Sigmoid colon (tissue), 7 donors: ENCODE measurements around the gene LYPD1. TPM values are rescaled to one million over a fixed set of nuclear protein-coding genes. Genes with fewer than 3 reads are reported as not detected.

ENCODE experiments used
- DNase-seq: peaks from one replicate; pipeline ENCODE4 v3.0.0-alpha.2; 2019
- H3K27ac ChIP-seq, 4 donors: fragments of 200-600 bp; sonication (generic); one replicate each; pipeline ENCODE4 v1.5.1; 2016 to 2019; ENCODE audit warnings: mild to moderate bottlenecking in 1 of 4
- H3K27me3 ChIP-seq, 3 donors: fragments of 200-600 bp; sonication (generic); one replicate each; pipeline ENCODE4 v1.5.1; 2019; ENCODE audit warnings: mild to moderate bottlenecking in 1 of 3
- H3K36me3 ChIP-seq, 4 donors: fragments of 200-600 bp; sonication (generic); one replicate each; pipeline ENCODE4 v1.5.1; 2016 to 2019
- H3K4me1 ChIP-seq, 4 donors: fragments of 200-600 bp; sonication (generic); one replicate each; pipeline ENCODE4 v1.5.1; 2017 to 2019
- H3K4me3 ChIP-seq, 4 donors: fragments of 200-600 bp; sonication (generic); one replicate each; pipeline ENCODE4 v1.5.1; 2017 to 2019; ENCODE audit warnings: mild to moderate bottlenecking in 2 of 4, moderate library complexity in 1 of 4
- H3K9me3 ChIP-seq, 4 donors: fragments of 200-600 bp in 3 of 4; sonication (generic) in 3 of 4; one replicate each; pipeline versions ENCODE4 v1.5.1 to v1.6.1; 2013 to 2019
- EP300 ChIP-seq, 4 donors: sonication (generic); formaldehyde crosslinking; IDR thresholded peaks; one replicate each; pipeline ENCODE4 v1.6.1; 2017; ENCODE audit warnings: antibody characterized with exemption in 4 of 4
- POLR2A ChIP-seq, 2 donors: fragments of 450-650 bp; IDR thresholded peaks; one replicate each; pipeline ENCODE4 v1.6.1; 2016; ENCODE audit warnings: antibody characterized with exemption in 2 of 2, mild to moderate bottlenecking in 2 of 2, moderate library complexity in 2 of 2
- POLR2AphosphoS5 ChIP-seq, 4 donors: sonication (generic); formaldehyde crosslinking; IDR thresholded peaks; one replicate each; pipeline ENCODE4 v1.6.1; 2017; ENCODE audit warnings: antibody characterized with exemption in 4 of 4
- WGBS, 2 donors: extraction: QIAGEN DNeasy Blood & Tissue Kit; methylation state at CpG; one replicate each; pipeline ENCODE4 v1.1.7; 2013; 5-methylcytosine and 5-hydroxymethylcytosine counted together
- intact Hi-C: fragments of 100-400 bp; cut with DNase I; formaldehyde crosslinking; loops from one replicate; pipeline ENCODE4 v1.15.1; 2023
- polyA plus RNA-seq, 3 donors: library from polyadenylated mRNA; stranded (reverse); fragments of 200-250 nt; gene quantifications; one replicate each; pipeline ENCODE4 v1.2.3, GENCODE V29; 2013
- total RNA-seq, 4 donors: library from RNA; depleted of rRNA; stranded (reverse); fragments of >200 nt; gene quantifications; one replicate each; pipeline ENCODE4 v1.1.0, GENCODE V29; 2016
- TF ChIP-seq, protein P1 (sequence below), 4 experiments: fragments of 450-650 bp in 3 of 4; fragments of 200-600 bp in 1 of 4; IDR thresholded peaks; one replicate each; pipeline ENCODE4 v1.5.1; 2016 to 2019; ENCODE audit warnings: antibody characterized with exemption in 4 of 4, mild to moderate bottlenecking in 3 of 4, moderate library complexity in 2 of 4
- donor health status: healthy with polysubstance abuse.
- donor health status: Bipolar disorder and iron deficiency.
- donor health status: healthy.

LYPD1 gene
- total and polyA plus RNA-seq, 7 donors: 0.82 to 8.0 (median 2.6) TPM; not detected in 1

DNA sequence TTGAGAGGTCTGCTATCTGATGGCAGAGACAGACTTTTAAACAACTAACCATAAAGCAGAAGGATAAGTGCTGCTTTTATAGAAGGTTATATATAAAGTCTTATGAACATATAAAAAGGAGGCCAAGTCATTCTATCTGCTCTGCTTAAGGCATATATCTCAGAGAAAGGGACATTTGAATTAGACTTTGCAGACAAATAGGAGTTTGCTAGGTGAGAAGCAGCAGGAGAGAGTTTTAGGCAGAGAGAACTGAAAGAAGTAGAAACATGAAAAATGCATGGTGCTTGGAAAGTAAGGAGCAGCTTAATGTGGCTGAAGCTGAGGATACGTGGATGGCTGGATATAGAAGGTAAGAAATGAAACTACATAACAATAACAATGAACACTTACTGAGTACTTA is 65.4 kb downstream of the LYPD1 start:
- DNase-seq: no peak
- no peaks in the 10 kb centered on the region for H3K36me3 ChIP-seq
- H3K9me3 ChIP-seq: no peaks in the 10 kb centered on the region
- H3K4me3 ChIP-seq: no peak overlapping the region
- H3K4me1 ChIP-seq: no peaks in the 10 kb centered on the region
- TF ChIP-seq EP300 (IDR thresholded peaks at IDR 0.05) (no peak), POLR2A (IDR thresholded peaks at IDR 0.05) (no peak), POLR2AphosphoS5 (IDR thresholded peaks at IDR 0.05) (no peak)
- TF ChIP-seq, protein P1, sequence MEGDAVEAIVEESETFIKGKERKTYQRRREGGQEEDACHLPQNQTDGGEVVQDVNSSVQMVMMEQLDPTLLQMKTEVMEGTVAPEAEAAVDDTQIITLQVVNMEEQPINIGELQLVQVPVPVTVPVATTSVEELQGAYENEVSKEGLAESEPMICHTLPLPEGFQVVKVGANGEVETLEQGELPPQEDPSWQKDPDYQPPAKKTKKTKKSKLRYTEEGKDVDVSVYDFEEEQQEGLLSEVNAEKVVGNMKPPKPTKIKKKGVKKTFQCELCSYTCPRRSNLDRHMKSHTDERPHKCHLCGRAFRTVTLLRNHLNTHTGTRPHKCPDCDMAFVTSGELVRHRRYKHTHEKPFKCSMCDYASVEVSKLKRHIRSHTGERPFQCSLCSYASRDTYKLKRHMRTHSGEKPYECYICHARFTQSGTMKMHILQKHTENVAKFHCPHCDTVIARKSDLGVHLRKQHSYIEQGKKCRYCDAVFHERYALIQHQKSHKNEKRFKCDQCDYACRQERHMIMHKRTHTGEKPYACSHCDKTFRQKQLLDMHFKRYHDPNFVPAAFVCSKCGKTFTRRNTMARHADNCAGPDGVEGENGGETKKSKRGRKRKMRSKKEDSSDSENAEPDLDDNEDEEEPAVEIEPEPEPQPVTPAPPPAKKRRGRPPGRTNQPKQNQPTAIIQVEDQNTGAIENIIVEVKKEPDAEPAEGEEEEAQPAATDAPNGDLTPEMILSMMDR (IDR thresholded peaks at IDR 0.05): no peak
- no peak overlapping the region for H3K27ac ChIP-seq
- H3K27me3 ChIP-seq: no peaks in the 10 kb centered on the region
- WGBS, 2 donors: 88 to 98% methylated on average over 1 of the region's 1 CpG
- intact Hi-C loops: no loop called here

DNA sequence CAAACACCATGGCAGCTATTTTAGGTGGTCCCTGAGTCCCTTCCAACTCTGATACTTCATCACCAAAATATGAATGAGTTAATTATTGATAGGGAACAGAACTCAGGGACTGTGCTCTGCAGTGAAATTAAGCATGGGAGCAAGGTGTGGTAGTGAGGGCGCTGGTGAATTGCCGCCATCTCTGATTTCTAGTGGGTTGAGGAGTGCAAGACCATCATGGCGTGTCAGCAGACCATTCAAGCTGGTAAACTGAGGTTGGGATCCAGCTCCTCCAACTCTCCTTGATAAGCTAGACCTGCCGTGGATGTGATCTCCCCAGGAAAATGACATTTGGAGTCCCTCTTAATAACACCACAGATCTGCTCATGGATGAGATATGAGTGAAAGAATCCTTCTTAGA is 70.4 kb downstream of the LYPD1 start:
- H3K4me3 ChIP-seq: no peak overlapping the region
- 92 to 94% methylated on average over 4 of the region's 4 CpGs for WGBS, 2 donors
- H3K36me3 ChIP-seq: no peaks in the 10 kb centered on the region
- H3K27me3 ChIP-seq: no peaks in the 10 kb centered on the region
- no peak for DNase-seq
- H3K27ac ChIP-seq: no peak overlapping the region
- TF ChIP-seq EP300 (IDR thresholded peaks at IDR 0.05) (no peak), POLR2A (IDR thresholded peaks at IDR 0.05) (no peak), POLR2AphosphoS5 (IDR thresholded peaks at IDR 0.05) (no peak)
- TF ChIP-seq, protein P1 (IDR thresholded peaks at IDR 0.05): no peak
- H3K9me3 ChIP-seq: no peaks in the 10 kb centered on the region
- intact Hi-C loops: no loop called here
- no peaks in the 10 kb centered on the region for H3K4me1 ChIP-seq

DNA sequence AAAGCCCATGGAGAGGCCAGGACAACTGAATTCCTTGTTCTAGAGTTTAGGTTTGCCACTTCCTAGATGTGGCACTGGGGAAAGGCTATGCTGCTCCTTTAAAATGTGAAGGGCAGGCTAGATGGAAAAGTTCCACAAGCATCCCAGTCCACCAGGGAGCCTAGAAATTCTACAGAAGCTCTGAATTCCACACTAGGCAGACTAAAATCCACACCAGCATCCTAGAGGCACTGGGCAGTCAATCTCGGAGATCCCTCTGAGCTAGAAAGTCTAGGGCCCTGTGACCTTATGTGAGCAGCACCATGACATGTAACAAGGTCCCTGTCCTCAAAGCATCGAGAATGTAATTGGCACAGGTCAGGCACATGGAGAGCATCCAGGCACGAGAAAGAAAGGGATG is 71.5 kb downstream of the LYPD1 start:
- TF ChIP-seq, protein P1 (IDR thresholded peaks at IDR 0.05): no peak
- TF ChIP-seq POLR2A (IDR thresholded peaks at IDR 0.05) (no peak), POLR2AphosphoS5 (IDR thresholded peaks at IDR 0.05) (no peak), EP300 (IDR thresholded peaks at IDR 0.05) (no peak)
- Histone ChIP-seq H3K27me3 (no peaks in the 10 kb centered on the region), H3K9me3 (no peaks in the 10 kb centered on the region), H3K4me1 (no peaks in the 10 kb centered on the region), H3K36me3 (no peaks in the 10 kb centered on the region), H3K27ac (no peak overlapping the region), H3K4me3 (no peak overlapping the region)
- 81 to 89% methylated on average over 3 of the region's 3 CpGs for WGBS, 2 donors
- intact Hi-C loops: no loop called here
- DNase-seq: no peak

DNA sequence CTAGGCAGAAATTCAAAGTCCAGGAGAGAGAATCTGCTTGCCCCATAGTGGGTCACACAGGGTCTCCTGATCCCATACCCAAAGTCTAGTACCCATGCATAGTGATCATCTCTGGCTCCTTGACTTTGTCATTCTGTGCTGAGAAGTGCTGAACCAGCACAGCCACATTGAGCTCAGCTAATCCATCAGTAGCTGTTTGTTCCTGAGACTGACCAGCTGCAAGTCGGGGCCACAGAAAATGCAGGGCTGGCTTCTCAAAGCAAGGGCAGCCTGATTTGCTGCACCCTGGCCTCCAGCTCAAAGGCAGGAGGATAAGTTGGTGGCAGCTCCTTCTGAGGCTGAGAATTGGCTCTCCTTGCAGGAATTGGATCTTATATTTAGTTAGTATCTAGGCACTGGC is 72.2 kb downstream of the LYPD1 start:
- 90 to 95% methylated on average over 1 of the region's 1 CpG for WGBS, 2 donors
- TF ChIP-seq POLR2AphosphoS5 (IDR thresholded peaks at IDR 0.05) (no peak), EP300 (IDR thresholded peaks at IDR 0.05) (no peak), POLR2A (IDR thresholded peaks at IDR 0.05) (no peak)
- TF ChIP-seq, protein P1 (IDR thresholded peaks at IDR 0.05): no peak
- no peaks in the 10 kb centered on the region for H3K9me3 ChIP-seq
- no peak overlapping the region for H3K4me3 ChIP-seq
- H3K4me1 ChIP-seq: no peaks in the 10 kb centered on the region
- H3K27ac ChIP-seq: no peak overlapping the region
- intact Hi-C loops: no loop called here
- H3K36me3 ChIP-seq: no peaks in the 10 kb centered on the region
- no peak for DNase-seq
- H3K27me3 ChIP-seq: no peaks in the 10 kb centered on the region

DNA sequence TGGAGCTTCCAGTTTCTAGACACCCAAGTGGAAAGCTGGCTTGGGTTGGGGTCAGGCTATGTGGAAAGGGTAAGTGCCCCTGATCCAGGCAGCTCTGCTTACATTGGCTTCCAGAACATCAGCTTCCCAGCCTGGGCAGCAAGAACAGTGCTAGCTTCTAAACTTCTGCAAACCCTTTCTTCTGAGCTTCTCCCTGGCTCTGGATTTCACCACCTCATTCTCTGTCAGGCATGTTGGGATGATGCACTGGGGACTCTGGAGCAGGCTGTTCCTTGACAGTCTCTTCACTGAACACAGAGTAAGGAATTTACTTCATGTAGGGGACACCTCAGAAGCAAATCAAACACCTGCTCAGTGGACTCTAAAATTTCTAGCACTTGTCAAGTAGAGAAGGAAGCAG is 72.8 kb downstream of the LYPD1 start:
- Histone ChIP-seq H3K9me3 (no peaks in the 10 kb centered on the region), H3K36me3 (no peaks in the 10 kb centered on the region), H3K27ac (no peak overlapping the region), H3K27me3 (no peaks in the 10 kb centered on the region), H3K4me1 (no peaks in the 10 kb centered on the region), H3K4me3 (no peak overlapping the region)
- intact Hi-C loops: no loop called here
- TF ChIP-seq EP300 (IDR thresholded peaks at IDR 0.05) (no peak), POLR2AphosphoS5 (IDR thresholded peaks at IDR 0.05) (no peak), POLR2A (IDR thresholded peaks at IDR 0.05) (no peak)
- TF ChIP-seq, protein P1 (IDR thresholded peaks at IDR 0.05): no peak
- no peak for DNase-seq
